ENCODE measurements around the gene FGF1.

GRCh38 chr5:142676318-142676717, 9.6 kb downstream of the FGF1 start:
- TF ChIP-seq CTCF (IDR thresholded peaks at IDR 0.05; ENCODE audit: extremely low read depth in 1 of 2, insufficient read depth in 1 of 2, low read depth in 1 of 2, low read length in 2 of 2) (no peak), JUN (IDR thresholded peaks at IDR 0.05; ENCODE audit: borderline replicate concordance, insufficient read depth, insufficient read length, low read depth) (no peak), POLR2A (IDR thresholded peaks at IDR 0.05; ENCODE audit: low read depth, low read length) (no peak), MAX (IDR thresholded peaks at IDR 0.05; ENCODE audit: insufficient read depth, insufficient read length) (no peak), GATA2 (IDR thresholded peaks at IDR 0.05; ENCODE audit: insufficient read depth, insufficient read length, low read depth, low read length) (no peak), POLR2AphosphoS5 (IDR thresholded peaks at IDR 0.05; ENCODE audit: insufficient read depth, low read depth, low read length) (no peak), EZH2 (IDR thresholded peaks at IDR 0.05; ENCODE audit: borderline replicate concordance, low read depth, low read length, severe bottlenecking) (no peak)

All from endothelial cell of umbilical vein (primary cell).